ENCODE measurements around the gene KBTBD12. TPM values are rescaled to one million over a fixed set of nuclear protein-coding genes. Genes with fewer than 3 reads are reported as not detected.

The KBTBD12 gene
- total RNA-seq, 1 experiment from 2014 or later: not detected

DNA sequence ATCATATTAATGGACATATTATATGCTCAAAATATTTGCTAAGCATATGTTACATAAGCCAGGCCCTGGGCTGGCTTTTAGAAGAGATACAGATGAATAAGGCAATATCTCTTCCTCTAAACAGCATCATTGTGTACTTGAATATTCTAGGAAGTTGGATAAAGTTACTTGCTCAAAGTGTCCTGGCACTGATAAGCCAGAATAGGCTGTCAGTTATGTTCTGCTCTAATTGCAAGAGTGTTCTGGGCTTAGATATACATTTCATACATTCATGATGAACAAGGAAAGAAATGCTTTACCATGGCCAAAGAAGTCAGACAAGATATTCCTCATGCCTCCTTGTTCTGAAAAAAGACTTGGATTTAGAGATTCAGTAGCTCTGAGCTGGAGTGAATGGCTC is 40.7 kb downstream of the KBTBD12 start:
- TF ChIP-seq, protein P1, sequence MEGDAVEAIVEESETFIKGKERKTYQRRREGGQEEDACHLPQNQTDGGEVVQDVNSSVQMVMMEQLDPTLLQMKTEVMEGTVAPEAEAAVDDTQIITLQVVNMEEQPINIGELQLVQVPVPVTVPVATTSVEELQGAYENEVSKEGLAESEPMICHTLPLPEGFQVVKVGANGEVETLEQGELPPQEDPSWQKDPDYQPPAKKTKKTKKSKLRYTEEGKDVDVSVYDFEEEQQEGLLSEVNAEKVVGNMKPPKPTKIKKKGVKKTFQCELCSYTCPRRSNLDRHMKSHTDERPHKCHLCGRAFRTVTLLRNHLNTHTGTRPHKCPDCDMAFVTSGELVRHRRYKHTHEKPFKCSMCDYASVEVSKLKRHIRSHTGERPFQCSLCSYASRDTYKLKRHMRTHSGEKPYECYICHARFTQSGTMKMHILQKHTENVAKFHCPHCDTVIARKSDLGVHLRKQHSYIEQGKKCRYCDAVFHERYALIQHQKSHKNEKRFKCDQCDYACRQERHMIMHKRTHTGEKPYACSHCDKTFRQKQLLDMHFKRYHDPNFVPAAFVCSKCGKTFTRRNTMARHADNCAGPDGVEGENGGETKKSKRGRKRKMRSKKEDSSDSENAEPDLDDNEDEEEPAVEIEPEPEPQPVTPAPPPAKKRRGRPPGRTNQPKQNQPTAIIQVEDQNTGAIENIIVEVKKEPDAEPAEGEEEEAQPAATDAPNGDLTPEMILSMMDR (IDR thresholded peaks at IDR 0.05; ENCODE audit: unreplicated experiment): no peak
- DNase-seq (ENCODE audit: unreplicated experiment): no peak
- no peak overlapping the region for H3K4me3 Mint-ChIP-seq (ENCODE audit: unreplicated experiment)
- no peaks in the 10 kb centered on the region for H3K9me3 Mint-ChIP-seq (ENCODE audit: unreplicated experiment)
- ChIA-PET POLR2A (no interaction called here), CTCF (interaction anchor here (0.6 to 0.9 kb wide), 3 partner anchors 34 to 265 kb away, joined by 3 to 4 read pairs (median 3); no protein-coding TSS in a partner anchor)
- H3K27me3 Mint-ChIP-seq (ENCODE audit: insufficient read depth, unreplicated experiment): no peaks in the 10 kb centered on the region
- intact Hi-C loops (cut with micrococcal nuclease): no loop called here
- no peak overlapping the region for H3K27ac Mint-ChIP-seq (ENCODE audit: low read depth, unreplicated experiment)
- BruUV-seq (replicated peaks): no TSS peak
- H3K4me1 Mint-ChIP-seq (ENCODE audit: insufficient read depth, unreplicated experiment): no peaks in the 10 kb centered on the region
- no peaks in the 10 kb centered on the region for H3K36me3 Mint-ChIP-seq (ENCODE audit: insufficient read depth, unreplicated experiment)

DNA sequence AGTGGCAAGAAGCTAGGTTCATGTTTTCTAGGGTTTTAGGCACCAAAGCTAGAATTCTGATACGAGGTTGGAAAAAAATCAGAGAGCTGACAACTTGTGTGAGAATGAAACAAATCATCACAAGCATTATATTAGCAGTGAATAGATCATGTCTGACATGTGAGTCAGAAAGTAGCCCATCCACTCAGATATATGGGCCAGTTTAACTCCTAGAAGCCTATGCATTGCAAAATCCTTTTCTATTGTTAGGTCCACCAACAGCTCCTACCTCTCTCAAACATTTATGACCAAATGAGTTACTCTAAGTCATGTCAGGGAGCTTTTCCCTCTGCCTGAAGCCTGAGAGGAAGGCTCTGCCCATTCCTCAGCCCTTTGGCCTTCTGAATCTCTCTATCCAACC is 44.0 kb downstream of the KBTBD12 start:
- H3K27ac Mint-ChIP-seq (ENCODE audit: low read depth, unreplicated experiment): no peak overlapping the region

DNA sequence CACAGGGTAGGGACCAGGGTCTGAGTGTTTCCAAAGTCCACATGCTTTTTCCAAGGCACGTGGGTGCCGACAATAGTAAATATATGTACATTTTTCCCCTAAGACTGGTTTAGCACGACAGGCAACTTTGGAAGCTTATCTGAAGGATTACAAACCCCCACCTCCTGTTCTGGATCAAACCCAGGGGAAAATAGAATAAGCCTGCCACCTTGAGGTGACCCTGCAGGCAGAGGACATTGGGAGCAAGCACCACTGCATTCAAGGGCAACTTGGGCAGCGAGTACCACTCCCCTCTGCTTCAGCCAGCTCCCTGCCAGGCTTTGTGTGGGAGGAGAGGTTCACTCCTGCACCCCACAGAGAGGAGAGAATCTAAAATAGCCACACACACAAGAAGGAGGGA is 44.8 kb downstream of the KBTBD12 start:
- H3K9me3 Mint-ChIP-seq (ENCODE audit: unreplicated experiment): no peaks in the 10 kb centered on the region
- peaks cover 6% of the 10 kb centered on the region for H3K36me3 Mint-ChIP-seq (ENCODE audit: insufficient read depth, unreplicated experiment)
- H3K4me1 Mint-ChIP-seq (ENCODE audit: insufficient read depth, unreplicated experiment): peaks cover 15% of the 10 kb centered on the region
- ChIA-PET CTCF (interaction anchor here (0.5 to 4.7 kb wide), 20 partner anchors 8 to 739 kb away, joined by 3 to 28 read pairs (median 4); no protein-coding TSS in a partner anchor), POLR2A (interaction anchor here (0.7 to 1.5 kb wide), 2 partner anchors 209 to 369 kb away, joined by 3 to 4 read pairs; partner anchors contain the start of gene TPRA1)
- DNase-seq (ENCODE audit: unreplicated experiment): peak; percentile 41
- intact Hi-C loops (cut with micrococcal nuclease): loop anchor here (1.0 to 5.0 kb wide), 3 partner anchors 270 to 368 kb away; partner anchors contain the start of gene TPRA1
- H3K27ac Mint-ChIP-seq (ENCODE audit: low read depth, unreplicated experiment): no peak overlapping the region
- TF ChIP-seq, protein P1 (IDR thresholded peaks at IDR 0.05; ENCODE audit: unreplicated experiment): no peak
- BruUV-seq (replicated peaks): no TSS peak
- H3K27me3 Mint-ChIP-seq (ENCODE audit: insufficient read depth, unreplicated experiment): no peaks in the 10 kb centered on the region
- no peak overlapping the region for H3K4me3 Mint-ChIP-seq (ENCODE audit: unreplicated experiment)

More for the DNA sequence above, 44.0 kb downstream of the KBTBD12 start:
- H3K27me3 Mint-ChIP-seq (ENCODE audit: insufficient read depth, unreplicated experiment): no peaks in the 10 kb centered on the region
- H3K36me3 Mint-ChIP-seq (ENCODE audit: insufficient read depth, unreplicated experiment): peaks cover 6% of the 10 kb centered on the region
- intact Hi-C loops (cut with micrococcal nuclease): no loop called here
- ChIA-PET POLR2A (interaction anchor here (0.6 to 1.1 kb wide), 2 partner anchors 141 to 277 kb away, joined by 3 to 4 read pairs; no protein-coding TSS in a partner anchor), CTCF (interaction anchor here (0.5 to 4.7 kb wide), 13 partner anchors 11 to 384 kb away, joined by 3 to 28 read pairs (median 4); no protein-coding TSS in a partner anchor)
- no peak overlapping the region for H3K4me3 Mint-ChIP-seq (ENCODE audit: unreplicated experiment)
- no TSS peak for BruUV-seq (replicated peaks)
- TF ChIP-seq, protein P1 (IDR thresholded peaks at IDR 0.05; ENCODE audit: unreplicated experiment): no peak
- DNase-seq (ENCODE audit: unreplicated experiment): no peak
- H3K9me3 Mint-ChIP-seq (ENCODE audit: unreplicated experiment): no peaks in the 10 kb centered on the region
- H3K4me1 Mint-ChIP-seq (ENCODE audit: insufficient read depth, unreplicated experiment): peaks cover 15% of the 10 kb centered on the region

DNA sequence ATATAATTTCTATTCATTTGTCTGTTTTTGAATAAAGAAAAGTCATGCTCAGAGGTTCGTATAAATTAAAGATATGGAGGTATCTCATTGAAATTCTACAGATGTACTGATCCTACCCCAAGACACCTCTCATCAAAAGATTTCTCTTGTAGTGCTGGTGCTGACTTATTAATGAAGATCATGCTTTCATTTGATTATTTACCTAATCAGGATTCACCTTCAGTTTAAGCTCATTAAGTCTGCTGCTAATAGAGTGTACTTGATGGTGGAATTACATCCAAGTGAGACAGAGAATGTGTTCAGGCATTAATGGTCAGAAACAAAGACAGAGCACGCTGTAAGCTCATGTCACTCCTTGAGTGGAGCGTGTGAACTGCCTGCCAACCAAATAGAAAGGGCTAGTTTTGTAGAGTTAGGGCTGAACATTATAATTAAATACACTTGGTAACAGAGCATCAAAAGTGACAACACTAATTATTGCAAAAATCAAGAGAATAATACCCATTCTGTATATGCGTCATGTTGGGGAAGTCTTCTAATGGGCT is 45.5 kb downstream of the KBTBD12 start:
- Mint-ChIP-seq H3K27ac (ENCODE audit: low read depth, unreplicated experiment) (no peak overlapping the region), H3K27me3 (ENCODE audit: insufficient read depth, unreplicated experiment) (no peaks in the 10 kb centered on the region), H3K4me3 (ENCODE audit: unreplicated experiment) (no peak overlapping the region), H3K9me3 (ENCODE audit: unreplicated experiment) (peaks cover 1% of the 10 kb centered on the region), H3K4me1 (ENCODE audit: insufficient read depth, unreplicated experiment) (peaks cover 15% of the 10 kb centered on the region), H3K36me3 (ENCODE audit: insufficient read depth, unreplicated experiment) (peaks cover 6% of the 10 kb centered on the region)
- TF ChIP-seq, protein P1 (IDR thresholded peaks at IDR 0.05; ENCODE audit: unreplicated experiment): no peak
- ChIA-PET CTCF (interaction anchor here (0.6 to 4.7 kb wide), 15 partner anchors 10 to 740 kb away, joined by 3 to 28 read pairs (median 4); partner anchors contain the start of gene MGLL), POLR2A (interaction anchor here (0.6 to 1.5 kb wide), 3 partner anchors 173 to 370 kb away, joined by 3 to 4 read pairs (median 3); partner anchors contain the start of gene TPRA1)
- no peak for DNase-seq (ENCODE audit: unreplicated experiment)
- no TSS peak for BruUV-seq (replicated peaks)
- intact Hi-C loops (cut with micrococcal nuclease): loop anchor here (1.0 to 5.0 kb wide), 3 partner anchors 270 to 368 kb away; partner anchors contain the start of gene TPRA1
